Fibroblast of the conjunctiva (primary cell): ENCODE data around the gene AKAIN1.

Source experiments
- DNase-seq: peaks from one replicate; pipeline ENCODE4 v3.0.0-alpha.2; 2010; ENCODE audit warnings: low read depth

The AKAIN1 gene

DNA sequence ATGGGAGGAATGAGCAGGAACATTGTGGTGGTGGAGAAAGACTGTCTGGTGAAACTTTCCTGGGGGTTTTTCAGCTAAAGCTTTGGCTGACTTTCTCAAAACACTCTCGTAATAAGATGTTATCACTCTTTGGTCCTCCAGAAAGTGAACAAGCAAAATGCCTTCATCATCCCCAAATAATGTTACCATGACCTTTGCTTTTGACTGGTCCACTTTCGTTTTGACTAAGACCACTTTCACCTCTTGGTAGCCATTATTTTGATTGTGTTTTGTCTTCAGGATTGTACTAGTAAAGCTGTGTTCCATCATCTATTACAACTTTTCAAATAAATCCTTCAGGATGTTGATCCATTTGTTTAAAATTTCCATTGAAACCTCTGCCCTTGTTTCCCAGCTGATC is 103.2 kb downstream of the AKAIN1 start:
- DNase-seq, result no peak
